ENCODE results near the gene FAM114A1. TPM values are rescaled to one million over a fixed set of nuclear protein-coding genes. Genes with fewer than 3 reads are reported as not detected.

Gene FAM114A1
- total RNA-seq, 1 experiment from 2014 or later: 32.0 TPM

- no peak overlapping the region for H3K4me3 ChIP-seq (ENCODE audit: low read depth in 2 of 2, low read length in 2 of 2)
- no peaks in the 10 kb centered on the region for H3K9me3 ChIP-seq (ENCODE audit: control insufficient read depth, insufficient read depth, low read depth, low read length)
- TF ChIP-seq SIN3A (IDR thresholded peaks at IDR 0.05; ENCODE audit: borderline replicate concordance, insufficient read depth, low read depth, low read length): no peak
- TF ChIP-seq REST (IDR thresholded peaks at IDR 0.05; ENCODE audit: insufficient read depth in 1 of 2, low read depth in 2 of 2, low read length in 1 of 2): no peak
- TF ChIP-seq CTCF (IDR thresholded peaks at IDR 0.05): no peak
- TF ChIP-seq TCF7L2 (IDR thresholded peaks at IDR 0.05; ENCODE audit: low read depth, low read length): no peak
- H3K27me3 ChIP-seq (ENCODE audit: control insufficient read depth, insufficient read depth, low read length): no peaks in the 10 kb centered on the region
- POLR2A ChIA-PET: no interaction called here
- intact Hi-C loops (cut with micrococcal nuclease; ENCODE audit: unreplicated experiment) (no loop called here), in situ Hi-C loops (cut with HindIII; ENCODE audit: low pct_unique_long_range_greater_than_20kb, low sequenced_read_pairs) (no loop called here)
- H3K4me1 ChIP-seq (ENCODE audit: control insufficient read depth, insufficient read depth, low read length): no peaks in the 10 kb centered on the region
- ATAC-seq: no peak
- no TSS peak for BruUV-seq (replicated peaks)
- H3K36me3 ChIP-seq (ENCODE audit: control insufficient read depth, insufficient read depth, low read length): no peaks in the 10 kb centered on the region
- CTCF ChIA-PET: interaction anchor here (0.6 kb wide), 1 partner anchor 496 kb away, joined by 4 read pairs; no protein-coding TSS in a partner anchor
- no peak overlapping the region for H3K27ac ChIP-seq (ENCODE audit: low read length)
- no peak for DNase-seq (ENCODE audit: low read depth, low spot score)
These were observed 75.7 kb downstream of the FAM114A1 start for GRCh38 chr4:38943343-38943742.

- Histone ChIP-seq H3K4me1 (ENCODE audit: control insufficient read depth, insufficient read depth, low read length) (no peaks in the 10 kb centered on the region), H3K36me3 (ENCODE audit: control insufficient read depth, insufficient read depth, low read length) (no peaks in the 10 kb centered on the region), H3K27ac (ENCODE audit: low read length) (no peak overlapping the region), H3K9me3 (ENCODE audit: control insufficient read depth, insufficient read depth, low read depth, low read length) (no peaks in the 10 kb centered on the region), H3K27me3 (ENCODE audit: control insufficient read depth, insufficient read depth, low read length) (no peaks in the 10 kb centered on the region), H3K4me3 (ENCODE audit: low read depth in 2 of 2, low read length in 2 of 2) (no peak overlapping the region)
- ChIA-PET POLR2A (interaction anchor here (0.6 kb wide), 1 partner anchor 189 kb away, joined by 3 read pairs; no protein-coding TSS in a partner anchor), CTCF (interaction anchor here (0.6 kb wide), 1 partner anchor 459 kb away, joined by 7 read pairs; no protein-coding TSS in a partner anchor)
- intact Hi-C loops (cut with micrococcal nuclease; ENCODE audit: unreplicated experiment) (no loop called here), in situ Hi-C loops (cut with HindIII; ENCODE audit: low pct_unique_long_range_greater_than_20kb, low sequenced_read_pairs) (no loop called here)
- no TSS peak for BruUV-seq (replicated peaks)
- no peak for ATAC-seq
- TF ChIP-seq POLR2AphosphoS5 (IDR thresholded peaks at IDR 0.05; ENCODE audit: low read depth, low read length) (no peak), TCF7L2 (IDR thresholded peaks at IDR 0.05; ENCODE audit: low read depth, low read length) (no peak)
- no peak for DNase-seq (ENCODE audit: low read depth, low spot score)
These were observed 76.8 kb downstream of the FAM114A1 start for GRCh38 chr4:38944440-38944839.

GRCh38 chr4:38946919-38947318 is 79.3 kb downstream of the FAM114A1 start:
- ChIA-PET CTCF (interaction anchor here (0.7 kb wide), 1 partner anchor 107 kb away, joined by 3 read pairs; no protein-coding TSS in a partner anchor), POLR2A (interaction anchor here (1.0 kb wide), 1 partner anchor 58 kb away, joined by 6 read pairs; no protein-coding TSS in a partner anchor)
- DNase-seq (ENCODE audit: low read depth, low spot score): no peak
- Histone ChIP-seq H3K4me1 (ENCODE audit: control insufficient read depth, insufficient read depth, low read length) (no peaks in the 10 kb centered on the region), H3K4me3 (ENCODE audit: low read depth in 2 of 2, low read length in 2 of 2) (no peak overlapping the region), H3K36me3 (ENCODE audit: control insufficient read depth, insufficient read depth, low read length) (no peaks in the 10 kb centered on the region), H3K9me3 (ENCODE audit: control insufficient read depth, insufficient read depth, low read depth, low read length) (no peaks in the 10 kb centered on the region), H3K27ac (ENCODE audit: low read length) (no peak overlapping the region), H3K27me3 (ENCODE audit: control insufficient read depth, insufficient read depth, low read length) (no peaks in the 10 kb centered on the region)
- no peak for ATAC-seq
- no TSS peak for BruUV-seq (replicated peaks)
- TF ChIP-seq SIN3A (IDR thresholded peaks at IDR 0.05; ENCODE audit: borderline replicate concordance, insufficient read depth, low read depth, low read length) (no peak), TCF7L2 (IDR thresholded peaks at IDR 0.05; ENCODE audit: low read depth, low read length) (no peak), POLR2AphosphoS5 (IDR thresholded peaks at IDR 0.05; ENCODE audit: low read depth, low read length) (no peak), REST (IDR thresholded peaks at IDR 0.05; ENCODE audit: insufficient read depth in 1 of 2, low read depth in 2 of 2, low read length in 1 of 2) (no peak), CTCF (IDR thresholded peaks at IDR 0.05) (no peak)
- in situ Hi-C loops (cut with HindIII; ENCODE audit: low pct_unique_long_range_greater_than_20kb, low sequenced_read_pairs): no loop called here
- intact Hi-C loops (cut with micrococcal nuclease; ENCODE audit: unreplicated experiment): no loop called here
